ENCODE results near the gene ITGA11. TPM values are rescaled to one million over a fixed set of nuclear protein-coding genes. Genes with fewer than 3 reads are reported as not detected.

Gene ITGA11
- total RNA-seq, 3 donors from 2014 or later (not counting 1 experiment from before 2014, with no cell fraction given): not detected

DNA sequence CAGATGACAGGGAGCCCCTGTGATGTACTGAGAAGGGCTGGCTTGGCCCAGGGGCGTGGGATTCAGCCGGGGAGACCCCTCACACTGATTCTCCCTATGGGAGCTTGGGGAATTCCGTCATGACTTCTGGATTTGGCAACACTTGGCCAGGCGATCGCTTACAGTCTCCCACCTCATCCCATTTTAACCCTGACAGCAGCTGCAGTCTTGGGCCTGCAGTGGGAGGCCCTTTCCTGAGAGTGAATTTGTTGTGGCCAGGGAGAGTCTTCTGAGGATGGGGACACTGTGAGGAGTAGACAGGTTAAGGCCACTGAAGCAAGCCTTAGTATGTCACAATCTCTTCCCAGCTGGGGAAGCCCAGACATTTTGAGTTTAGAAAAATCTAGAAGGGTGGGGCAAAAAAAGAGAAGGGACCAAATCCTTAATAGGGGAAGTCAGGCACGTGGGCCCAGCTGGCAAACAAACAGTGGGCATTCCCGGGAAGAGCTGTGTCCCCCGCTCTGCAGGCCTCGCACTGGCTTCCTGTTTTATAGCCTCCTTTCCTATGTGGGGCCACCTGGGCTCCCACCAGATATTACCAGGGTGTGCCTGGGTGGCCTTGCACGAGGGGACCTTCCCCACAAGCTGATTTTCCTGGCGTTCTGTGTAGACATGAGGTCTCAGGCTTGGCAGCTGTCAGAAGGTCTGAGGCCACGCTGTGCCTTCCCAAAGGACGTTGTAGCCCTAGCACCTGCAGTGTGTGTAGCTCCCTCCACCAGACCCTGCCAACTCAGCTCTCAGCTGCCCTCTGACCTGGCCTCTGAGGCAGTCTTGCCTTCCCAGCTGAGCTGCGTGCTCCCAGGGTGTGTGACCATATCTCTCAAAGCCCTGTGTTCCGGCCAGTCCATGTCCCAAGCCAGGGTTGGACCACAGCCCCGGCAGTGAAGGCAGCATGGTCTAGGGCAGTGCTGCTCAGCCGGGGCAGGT is 89.9 kb downstream of the ITGA11 start:
- WGBS (ENCODE audit: insufficient coverage): 56% methylated on average over 14 of the region's 17 CpGs
- H3K27me3 Mint-ChIP-seq (ENCODE audit: low read depth in 2 of 2): no peaks in the 10 kb centered on the region
- no peaks in the 10 kb centered on the region for H3K36me3 Mint-ChIP-seq
- Histone ChIP-seq H3K27me3 (ENCODE audit: control insufficient read depth, insufficient read depth, low read length) (no peaks in the 10 kb centered on the region), H3K36me3 (ENCODE audit: control insufficient read depth, insufficient read depth, low read length) (no peaks in the 10 kb centered on the region), H3K27ac (ENCODE audit: low read length) (no peak overlapping the region), H3K9me3 (ENCODE audit: control insufficient read depth, insufficient read depth, low read length) (no peaks in the 10 kb centered on the region), H3K4me1 (ENCODE audit: control insufficient read depth, insufficient read depth, low read length) (no peaks in the 10 kb centered on the region), H3K4me3 (ENCODE audit: low read length) (no peak overlapping the region)
- no peak overlapping the region for H3K4me3 Mint-ChIP-seq
- no peaks in the 10 kb centered on the region for H3K9me3 Mint-ChIP-seq
- no peak for TF ChIP-seq CTCF (IDR thresholded peaks at IDR 0.05)
- intact Hi-C loops (cut with micrococcal nuclease): no loop called here
- ATAC-seq: no peak
- H3K4me1 Mint-ChIP-seq: no peaks in the 10 kb centered on the region
- H3K27ac Mint-ChIP-seq: no peak overlapping the region
- no peak for DNase-seq

DNA sequence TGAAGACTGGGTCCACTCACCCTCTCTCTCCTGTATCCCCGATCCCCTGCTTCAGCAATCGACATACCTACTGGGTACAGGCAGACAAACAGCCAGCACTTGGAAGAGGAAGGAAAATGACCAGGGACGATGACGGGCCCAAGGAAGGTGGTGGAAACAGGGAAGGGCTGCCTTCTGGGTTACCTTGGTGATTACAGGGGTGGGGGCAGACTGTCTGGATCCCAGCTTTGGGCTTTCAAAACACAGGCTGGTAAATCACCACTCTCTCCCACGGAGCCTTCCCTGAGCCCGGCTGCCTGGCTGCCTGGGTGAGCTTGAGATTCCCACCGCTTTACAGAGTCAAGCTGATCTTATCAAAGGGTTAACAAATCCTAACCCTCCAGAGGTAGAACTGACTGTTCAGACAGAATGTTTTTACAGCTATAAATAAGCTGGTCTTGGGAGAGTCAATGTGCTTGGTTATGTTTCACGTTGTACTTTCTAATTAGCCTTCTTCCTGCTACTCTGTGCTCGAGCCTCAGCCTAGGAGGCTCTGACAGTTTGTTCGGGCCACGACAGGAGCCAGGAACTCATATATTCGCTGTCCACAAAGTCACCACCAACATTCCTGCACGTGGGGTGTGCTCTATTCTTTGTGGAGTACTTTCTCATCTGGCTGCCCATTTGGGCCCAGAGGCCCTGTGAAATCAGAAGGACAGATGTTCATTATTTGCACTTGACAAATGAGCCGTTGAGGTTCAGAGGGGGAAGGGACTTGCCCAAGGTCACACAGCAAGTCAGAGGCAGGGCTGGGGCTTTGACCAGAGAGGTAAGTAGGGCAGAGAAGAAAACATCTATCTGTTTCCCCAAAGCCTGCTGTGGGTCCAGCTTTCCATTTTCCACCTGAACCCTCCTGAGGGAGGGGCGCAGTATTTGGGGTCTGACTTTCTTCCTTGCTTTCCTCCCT is 91.0 kb downstream of the ITGA11 start:
- no peaks in the 10 kb centered on the region for H3K36me3 ChIP-seq (ENCODE audit: control insufficient read depth, insufficient read depth, low read length)
- H3K9me3 ChIP-seq (ENCODE audit: control insufficient read depth, insufficient read depth, low read length): no peaks in the 10 kb centered on the region
- Mint-ChIP-seq H3K27me3 (ENCODE audit: low read depth in 2 of 2) (no peaks in the 10 kb centered on the region), H3K4me1 (no peaks in the 10 kb centered on the region), H3K27ac (no peak overlapping the region), H3K36me3 (no peaks in the 10 kb centered on the region), H3K9me3 (no peaks in the 10 kb centered on the region), H3K4me3 (no peak overlapping the region)
- H3K27me3 ChIP-seq (ENCODE audit: control insufficient read depth, insufficient read depth, low read length): no peaks in the 10 kb centered on the region
- ATAC-seq (no peak), DNase-seq (no peak)
- TF ChIP-seq CTCF (IDR thresholded peaks at IDR 0.05): no peak
- no peaks in the 10 kb centered on the region for H3K4me1 ChIP-seq (ENCODE audit: control insufficient read depth, insufficient read depth, low read length)
- 87% methylated on average over 15 of the region's 15 CpGs for WGBS (ENCODE audit: insufficient coverage)
- intact Hi-C loops (cut with micrococcal nuclease): no loop called here
- no peak overlapping the region for H3K4me3 ChIP-seq (ENCODE audit: low read length)
- no peak overlapping the region for H3K27ac ChIP-seq (ENCODE audit: low read length)

- TF ChIP-seq CTCF (IDR thresholded peaks at IDR 0.05): no peak
- Mint-ChIP-seq H3K27me3 (ENCODE audit: low read depth in 2 of 2) (peaks cover 0 to 2% of the 10 kb centered on the region in 2 donors), H3K9me3 (no peaks in the 10 kb centered on the region), H3K4me3 (no peak overlapping the region), H3K36me3 (no peaks in the 10 kb centered on the region), H3K4me1 (no peaks in the 10 kb centered on the region), H3K27ac (no peak overlapping the region)
- Histone ChIP-seq H3K36me3 (ENCODE audit: control insufficient read depth, insufficient read depth, low read length) (no peaks in the 10 kb centered on the region), H3K27ac (ENCODE audit: low read length) (no peak overlapping the region), H3K9me3 (ENCODE audit: control insufficient read depth, insufficient read depth, low read length) (no peaks in the 10 kb centered on the region), H3K4me3 (ENCODE audit: low read length) (no peak overlapping the region), H3K27me3 (ENCODE audit: control insufficient read depth, insufficient read depth, low read length) (no peaks in the 10 kb centered on the region), H3K4me1 (ENCODE audit: control insufficient read depth, insufficient read depth, low read length) (no peaks in the 10 kb centered on the region)
- intact Hi-C loops (cut with micrococcal nuclease): no loop called here
- WGBS (ENCODE audit: insufficient coverage): 93% methylated on average over 10 of the region's 10 CpGs
- no peak for ATAC-seq
- no peak for DNase-seq
Measured at GRCh38 chr15:68339481-68339880, 92.5 kb downstream of the ITGA11 start.

Data from natural killer cell (primary cell).